Measurements from ENCODE around the gene EPHB1.

GRCh38 chr3:134755821-134756220, 39.2 kb upstream of the EPHB1 start:
- TF ChIP-seq EZH2 (IDR thresholded peaks at IDR 0.05; ENCODE audit: borderline replicate concordance, low read length) (no peak), CTCF (IDR thresholded peaks at IDR 0.05; ENCODE audit: low read length) (no peak)
